ENCODE results near the gene BTG1. TPM values are rescaled to one million over a fixed set of nuclear protein-coding genes. Genes with fewer than 3 reads are reported as not detected.
A peak's percentile ranks its signal among the peaks of the same experiment; 100 is the strongest.

Gene BTG1
- total RNA-seq, 1 donor from 2014 or later: 60.6 TPM

- no peak for DNase-seq
Measured at GRCh38 chr12:92133171-92133570, 12.5 kb downstream of the BTG1 start.

- DNase-seq: no peak
Measured at GRCh38 chr12:92132288-92132687, 13.4 kb downstream of the BTG1 start.

GRCh38 chr12:92130999-92131398, 14.6 kb downstream of the BTG1 start:
- DNase-seq: no peak

GRCh38 chr12:92129609-92130008, 16.0 kb downstream of the BTG1 start:
- DNase-seq: no peak

- DNase-seq: no peak
Measured at GRCh38 chr12:92128612-92129011, 17.0 kb downstream of the BTG1 start.

- DNase-seq: no peak
Measured at GRCh38 chr12:92124689-92125029, 21.0 kb downstream of the BTG1 start.

GRCh38 chr12:92123780-92124688, 21.6 kb downstream of the BTG1 start:
- no peak for DNase-seq

GRCh38 chr12:92122941-92123779, 22.5 kb downstream of the BTG1 start:
- no peak for DNase-seq

GRCh38 chr12:92121826-92122225, 23.8 kb downstream of the BTG1 start:
- DNase-seq: no peak

GRCh38 chr12:92118826-92119536, 26.7 kb downstream of the BTG1 start:
- DNase-seq: no peak

- no peak for DNase-seq
Measured at GRCh38 chr12:92114834-92115233, 30.8 kb downstream of the BTG1 start.

- DNase-seq: no peak
Measured at GRCh38 chr12:92111256-92111655, 34.4 kb downstream of the BTG1 start.

GRCh38 chr12:92110083-92110640, 35.5 kb downstream of the BTG1 start:
- DNase-seq: no peak

- DNase-seq: no peak
Measured at GRCh38 chr12:92109613-92110012, 36.0 kb downstream of the BTG1 start.

- peak; percentile 8 for DNase-seq
Measured at GRCh38 chr12:92108651-92109050, 37.0 kb downstream of the BTG1 start.

GRCh38 chr12:92107621-92108131, 38.0 kb downstream of the BTG1 start:
- no peak for DNase-seq

GRCh38 chr12:92107094-92107493, 38.6 kb downstream of the BTG1 start:
- no peak for DNase-seq

- no peak for DNase-seq
Measured at GRCh38 chr12:92105676-92106075, 40.0 kb downstream of the BTG1 start.

- DNase-seq: no peak
Measured at GRCh38 chr12:92105110-92105509, 40.5 kb downstream of the BTG1 start.

- no peak for DNase-seq
Measured at GRCh38 chr12:92102606-92103005, 43.0 kb downstream of the BTG1 start.

GRCh38 chr12:92098594-92099380, 46.9 kb downstream of the BTG1 start:
- no peak for DNase-seq

Measured in skin of body (tissue), 2 donors.